Measurements from ENCODE around the gene BLOC1S3.

BLOC1S3 gene

DNA sequence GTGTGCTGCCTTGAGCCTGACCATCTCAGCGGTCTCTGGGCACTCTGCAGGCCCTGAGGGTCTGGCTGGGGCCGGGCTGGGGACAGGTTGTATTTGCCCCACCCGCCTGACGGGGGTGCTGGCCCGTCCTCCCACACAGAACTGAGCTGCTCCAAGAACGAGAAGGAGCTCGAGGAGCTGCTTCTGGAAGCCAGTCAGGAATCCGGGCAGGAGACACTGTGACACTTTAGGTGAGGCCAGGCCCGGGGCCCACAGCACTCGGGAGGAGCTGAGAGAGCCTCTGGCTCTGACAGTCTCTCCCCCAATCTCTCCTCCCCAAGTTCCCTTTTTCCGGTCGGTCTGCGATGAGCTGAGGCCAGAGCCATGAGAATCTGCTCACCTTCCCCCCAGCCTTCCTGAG lies 32.3 kb upstream of the BLOC1S3 start:
- DNase-seq (ENCODE audit: low spot score), result no peak

DNA sequence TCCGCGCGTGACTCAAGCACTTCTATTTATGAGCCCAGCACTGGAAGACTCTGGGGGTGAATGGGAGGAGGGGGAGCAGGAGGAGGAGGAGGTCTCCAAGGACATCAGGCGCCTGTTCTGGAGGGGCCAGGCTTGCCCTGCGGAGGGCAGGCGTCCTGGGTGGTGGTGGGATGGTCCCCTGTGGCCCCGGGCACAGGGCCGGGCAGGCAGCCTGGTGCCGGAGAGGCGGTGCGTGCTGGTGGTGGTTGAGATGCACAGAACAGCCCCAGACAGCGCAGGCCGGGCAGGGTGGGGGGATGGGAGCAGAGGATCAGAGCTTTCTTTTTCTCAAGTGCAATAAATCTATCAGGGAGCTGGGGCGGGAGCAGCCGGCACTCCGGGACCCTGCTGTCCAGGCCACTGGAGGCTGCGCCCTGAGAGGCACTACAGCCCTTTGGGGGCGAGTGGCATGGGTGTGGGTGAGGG lies 31.8 kb upstream of the BLOC1S3 start:
- DNase-seq (ENCODE audit: low spot score), result no peak

DNA sequence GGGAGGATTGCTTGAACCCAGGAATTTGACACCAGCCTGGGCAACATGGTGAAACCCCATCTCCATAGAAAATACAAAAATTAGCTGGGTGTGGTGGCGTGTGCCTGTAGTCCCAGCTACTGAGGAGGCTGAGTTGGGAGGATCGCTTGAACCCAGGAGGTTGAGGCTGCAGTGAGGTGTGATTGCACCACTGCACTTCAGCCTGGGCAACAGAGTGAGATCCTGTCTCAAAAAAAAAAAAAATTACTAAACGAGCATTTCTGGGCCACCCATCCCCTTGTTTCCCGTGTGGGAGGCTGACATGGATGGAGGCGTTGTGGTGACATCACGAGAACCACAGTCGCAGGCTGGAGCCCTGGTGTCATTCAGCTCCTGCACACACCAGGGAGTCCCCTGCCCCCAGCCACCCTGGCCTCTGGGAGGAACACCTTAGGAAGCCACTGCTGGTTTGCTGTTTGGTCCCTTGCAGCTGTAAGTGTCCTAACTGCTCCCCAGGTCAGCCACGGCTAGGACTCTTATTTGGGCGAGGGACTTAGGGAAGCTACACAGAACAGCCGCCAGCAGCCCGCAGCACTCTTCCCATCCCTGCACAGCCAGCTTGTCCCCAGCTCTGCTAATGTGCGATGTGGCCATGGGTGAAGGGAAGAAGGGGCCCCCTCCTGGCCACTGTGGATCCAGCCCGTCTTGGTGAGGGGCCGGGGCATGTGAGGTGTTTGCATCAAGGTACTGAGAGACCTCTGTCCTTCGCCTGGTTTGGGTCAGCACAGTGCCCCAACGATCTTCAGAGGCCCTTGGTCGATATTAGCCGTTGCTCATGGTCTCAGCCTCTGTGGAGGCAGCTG lies 30.5 kb upstream of the BLOC1S3 start:
- no peak for DNase-seq (ENCODE audit: low spot score)

DNA sequence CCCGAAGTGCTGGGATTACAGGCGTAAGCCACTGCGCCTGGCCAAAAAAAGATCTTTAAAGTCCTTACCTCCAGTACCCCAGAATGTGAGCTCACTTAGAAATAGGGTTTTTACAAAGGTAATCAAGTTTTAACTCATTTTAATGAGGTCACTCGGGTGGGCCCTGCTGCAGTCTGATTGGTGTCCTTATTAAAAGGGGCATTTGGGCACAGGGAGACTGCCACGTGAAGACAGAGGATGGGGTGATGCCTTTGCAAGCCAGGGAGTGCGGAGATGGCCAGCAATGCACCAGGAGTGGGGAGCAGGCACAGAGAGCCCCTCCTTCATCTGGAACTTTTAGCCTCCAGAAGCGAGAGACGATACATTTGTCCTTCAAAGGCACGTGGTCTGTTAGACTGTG lies 29.5 kb upstream of the BLOC1S3 start:
- no peak for DNase-seq (ENCODE audit: low spot score)

DNA sequence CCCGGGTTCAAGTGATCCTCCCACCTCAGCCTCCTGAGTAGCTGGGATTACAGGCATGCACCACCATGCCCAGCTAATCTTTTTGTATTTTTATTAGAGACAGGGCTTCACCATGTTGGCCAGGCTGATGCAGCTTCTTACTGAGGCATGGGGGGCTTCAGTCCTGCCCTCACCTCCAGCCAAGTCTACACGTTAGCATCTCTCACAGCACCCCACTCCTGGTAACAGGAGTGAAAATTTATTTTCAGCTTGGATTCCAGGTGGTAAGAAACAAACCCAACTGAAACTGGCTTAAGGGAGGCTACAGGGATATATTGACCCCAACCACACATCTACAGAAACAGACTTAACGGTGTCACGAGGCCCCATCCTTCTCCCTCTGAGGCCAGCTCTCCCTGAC lies 28.4 kb upstream of the BLOC1S3 start:
- no peak for DNase-seq (ENCODE audit: low spot score)

DNA sequence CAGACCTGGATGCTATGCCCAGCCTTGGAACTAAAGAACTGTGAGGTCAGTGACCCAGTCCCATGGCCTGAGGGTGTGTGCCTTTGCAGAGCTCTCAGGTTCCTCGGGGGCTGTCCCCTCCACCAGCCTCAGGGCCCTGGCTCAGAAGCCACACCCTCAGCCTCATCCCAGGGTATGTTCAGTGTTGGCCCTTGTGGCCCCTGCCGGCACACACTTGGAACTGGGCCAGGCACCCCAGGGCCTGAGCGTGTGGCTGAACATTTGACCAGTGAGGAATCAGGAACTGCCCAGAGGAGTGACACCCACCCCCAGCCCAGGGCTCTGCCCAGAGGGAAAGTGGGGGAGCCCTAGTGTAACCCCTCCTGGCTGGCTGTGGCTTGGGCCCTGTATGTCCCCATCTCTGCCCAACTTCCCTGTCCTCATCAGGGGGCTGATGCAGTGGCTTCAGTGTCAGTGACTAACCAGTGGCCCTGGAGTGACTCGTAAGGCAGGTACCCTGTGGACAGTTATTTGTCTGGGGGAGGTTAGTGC lies 27.8 kb upstream of the BLOC1S3 start:
- no peak for DNase-seq (ENCODE audit: low spot score)

DNA sequence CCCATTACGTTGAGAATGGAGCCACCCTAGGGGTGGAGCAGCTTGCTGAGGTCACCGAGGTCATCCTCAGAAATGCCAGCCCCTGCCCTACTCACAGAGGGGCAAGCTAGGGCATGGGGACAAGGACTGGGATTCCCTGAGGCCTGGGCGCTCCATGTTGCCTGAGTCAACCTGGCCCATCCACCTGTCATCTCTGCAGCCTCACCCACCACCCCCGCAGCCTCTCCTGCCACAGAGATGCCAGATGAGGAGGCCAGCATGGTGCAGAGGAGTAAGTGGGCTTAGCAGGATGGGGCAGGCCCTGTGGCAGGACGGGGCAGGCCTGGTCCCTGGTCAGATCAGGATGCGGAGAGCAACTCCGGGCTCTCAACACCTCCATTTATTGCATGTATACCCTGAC lies 27.3 kb upstream of the BLOC1S3 start:
- no peak for DNase-seq (ENCODE audit: low spot score)

DNA sequence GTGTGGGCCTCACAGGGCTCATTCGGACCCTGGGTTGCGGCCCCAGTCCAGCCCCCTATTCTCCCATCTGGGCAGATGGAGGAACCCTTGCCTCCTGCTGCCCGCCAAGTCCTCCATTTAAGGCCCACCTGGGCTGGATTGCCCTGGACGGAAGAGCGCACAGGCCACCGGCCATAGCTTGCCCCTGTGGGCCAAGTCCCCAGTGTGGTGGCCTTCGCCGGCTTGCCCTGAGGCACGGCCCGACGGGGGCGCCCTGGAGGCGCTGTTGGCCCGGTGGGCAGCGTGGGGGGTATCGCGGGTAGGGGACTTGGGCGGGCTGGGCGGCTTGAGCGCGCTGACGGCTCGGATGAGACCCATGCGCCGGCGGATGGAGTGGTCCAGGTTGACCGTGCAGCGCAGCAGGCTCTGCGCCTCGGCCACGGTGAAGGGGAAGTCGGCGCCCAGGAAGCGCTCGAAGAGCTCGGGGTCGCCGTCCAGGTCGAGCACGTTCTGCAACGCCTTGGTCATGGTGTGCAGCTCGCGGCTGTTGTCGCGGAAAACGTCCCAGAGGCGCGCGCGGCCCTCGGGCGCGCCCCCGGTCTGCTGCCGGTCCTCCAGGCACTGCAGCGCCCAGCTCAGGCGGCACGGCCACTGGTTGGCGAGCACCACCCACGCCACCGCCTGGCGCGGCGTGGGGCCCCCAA lies 26.6 kb upstream of the BLOC1S3 start:
- no peak for DNase-seq (ENCODE audit: low spot score)

DNA sequence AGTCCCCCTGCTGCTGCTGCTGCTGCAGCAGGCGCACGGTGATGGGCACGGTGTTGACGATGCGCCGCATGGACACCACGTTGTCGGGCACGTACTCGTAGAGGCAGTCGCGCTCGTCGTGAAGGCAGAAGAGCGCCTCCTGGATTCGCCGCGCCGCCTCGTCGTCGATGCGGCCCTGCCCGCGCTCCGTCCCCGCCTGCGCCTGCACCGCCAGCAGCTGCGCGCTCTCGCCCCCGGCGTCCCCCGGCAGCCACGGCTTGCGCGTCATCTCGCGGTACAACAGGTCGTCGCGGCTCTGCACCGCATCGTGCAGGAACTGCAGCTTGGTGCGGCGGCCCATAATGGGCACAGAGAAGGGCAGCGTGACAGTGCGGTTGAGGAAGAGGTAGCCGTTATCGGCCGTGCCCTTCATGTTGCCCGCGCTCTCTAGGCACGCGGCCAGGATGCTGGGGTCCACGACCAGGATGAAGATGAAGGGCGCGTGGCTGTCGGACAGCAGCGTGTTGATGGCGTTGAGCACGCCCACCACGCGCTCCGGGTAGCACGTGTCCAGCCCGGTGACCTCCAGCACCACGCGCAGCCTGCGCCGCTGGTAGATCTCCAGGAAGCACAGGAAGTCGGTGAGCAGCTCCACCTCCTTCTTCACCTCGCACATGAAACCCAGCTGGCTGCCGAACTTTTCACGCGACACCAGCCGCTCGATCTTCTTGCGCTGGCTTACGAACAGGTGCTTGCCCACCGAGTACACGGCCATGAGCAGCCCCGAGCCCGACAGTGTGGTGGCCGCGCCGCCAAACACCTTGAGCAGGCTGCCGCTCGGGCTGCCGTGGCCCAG lies 25.9 kb upstream of the BLOC1S3 start:
- peak; percentile 22 for DNase-seq (ENCODE audit: low spot score)

DNA sequence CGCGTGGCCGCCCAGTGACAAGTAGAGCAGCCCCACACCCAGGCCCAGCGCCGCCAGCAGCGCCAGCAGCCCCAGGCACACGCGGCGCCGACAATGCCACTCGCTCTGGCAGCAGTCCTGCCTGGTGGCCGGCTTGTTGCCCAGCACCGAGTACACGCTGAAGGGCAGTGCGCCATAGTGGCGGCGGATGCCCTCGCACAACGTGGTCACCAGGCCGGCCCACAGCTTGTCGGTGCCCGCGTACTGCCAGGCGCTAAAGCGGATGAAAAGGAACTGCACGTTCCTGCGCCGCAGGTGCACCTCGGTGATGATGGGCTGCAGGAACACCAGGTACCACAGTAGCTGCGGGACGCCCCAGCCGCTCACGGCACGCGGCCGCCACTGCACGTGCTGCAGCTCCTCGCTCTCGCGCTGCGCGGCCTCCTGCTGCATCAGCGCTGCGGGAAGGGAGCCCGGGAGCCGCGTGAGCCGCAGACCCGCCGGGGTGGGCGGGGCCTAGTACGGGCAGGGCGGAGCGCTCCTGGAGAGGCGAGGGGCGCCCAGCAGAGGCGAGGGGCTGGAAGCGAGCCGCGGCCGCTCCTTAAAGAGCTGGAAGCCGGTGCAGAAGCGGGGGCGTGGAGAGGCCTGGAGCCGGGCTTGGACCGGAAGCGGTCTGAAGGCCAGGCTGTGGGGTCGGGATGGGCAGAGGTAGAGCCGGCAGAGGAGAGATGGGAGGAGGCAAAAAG lies 25.1 kb upstream of the BLOC1S3 start:
- DNase-seq (ENCODE audit: low spot score), result peak; percentile 34

DNA sequence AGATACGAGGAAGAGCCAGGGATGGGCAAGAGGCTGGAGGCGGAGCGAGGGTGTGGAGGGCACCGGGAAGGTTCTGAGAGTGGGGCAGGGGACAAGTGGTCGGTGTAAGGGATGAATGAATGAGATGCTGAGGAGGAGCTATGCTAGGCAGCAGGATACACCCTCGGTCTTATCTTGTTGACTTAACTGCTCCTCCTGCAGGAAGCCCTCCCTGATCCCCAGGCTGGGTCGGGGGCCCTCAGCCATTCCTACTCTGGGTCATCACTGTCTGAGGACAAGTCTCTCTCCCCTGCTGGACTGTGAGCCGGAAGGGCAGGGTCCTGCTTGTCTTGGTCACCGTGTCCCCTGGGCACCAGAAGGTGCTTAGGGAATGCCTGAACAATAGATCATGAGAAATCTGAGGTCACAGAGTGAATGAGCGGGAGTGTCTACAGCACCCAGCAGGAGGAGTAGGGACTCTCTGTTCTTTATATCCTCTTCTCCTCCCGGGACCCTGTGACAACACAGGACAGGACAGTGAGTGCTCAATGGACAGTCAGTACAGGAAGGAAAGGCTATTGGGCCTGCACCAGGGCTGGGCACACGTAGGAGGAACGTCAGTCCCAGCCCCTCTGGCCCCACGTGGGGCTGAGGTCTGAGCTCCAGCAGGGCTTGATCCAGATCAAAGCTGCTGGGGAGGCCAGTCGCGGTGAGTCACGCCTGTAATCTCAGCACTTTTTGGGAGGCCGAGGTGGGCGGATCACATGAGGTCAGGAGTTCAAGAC lies 24.3 kb upstream of the BLOC1S3 start:
- no peak for DNase-seq (ENCODE audit: low spot score)

DNA sequence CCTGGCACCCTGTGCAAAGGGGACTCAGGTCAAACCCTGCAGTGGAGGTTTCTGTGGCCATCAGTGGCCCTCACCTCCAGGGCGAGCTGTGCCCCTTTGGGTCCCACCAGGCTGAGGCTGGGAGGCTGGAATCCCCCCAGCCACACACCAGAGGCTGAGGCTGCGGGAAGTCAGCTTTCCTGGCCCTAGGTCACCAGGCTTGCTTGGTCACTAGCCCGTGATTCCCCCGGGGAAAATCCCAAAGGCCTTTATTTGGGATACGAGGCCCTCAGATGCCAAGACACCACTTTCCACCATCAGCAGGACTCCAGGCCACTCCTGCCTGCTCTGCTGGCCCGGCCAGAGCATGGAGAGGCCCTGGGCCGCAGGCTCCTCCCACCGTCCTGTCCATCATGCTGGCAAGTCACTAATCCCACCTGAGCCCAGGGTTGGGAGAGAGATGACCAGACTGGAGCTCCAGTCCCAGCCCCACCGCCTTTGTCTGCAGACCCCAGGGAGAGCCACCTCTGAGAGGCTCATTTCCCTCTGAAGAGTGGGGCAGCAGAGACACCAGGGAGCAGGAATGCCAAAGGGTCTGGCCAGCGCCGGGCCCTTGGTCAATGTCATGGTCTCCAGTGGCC lies 22.5 kb upstream of the BLOC1S3 start:
- no peak for DNase-seq (ENCODE audit: low spot score)

DNA sequence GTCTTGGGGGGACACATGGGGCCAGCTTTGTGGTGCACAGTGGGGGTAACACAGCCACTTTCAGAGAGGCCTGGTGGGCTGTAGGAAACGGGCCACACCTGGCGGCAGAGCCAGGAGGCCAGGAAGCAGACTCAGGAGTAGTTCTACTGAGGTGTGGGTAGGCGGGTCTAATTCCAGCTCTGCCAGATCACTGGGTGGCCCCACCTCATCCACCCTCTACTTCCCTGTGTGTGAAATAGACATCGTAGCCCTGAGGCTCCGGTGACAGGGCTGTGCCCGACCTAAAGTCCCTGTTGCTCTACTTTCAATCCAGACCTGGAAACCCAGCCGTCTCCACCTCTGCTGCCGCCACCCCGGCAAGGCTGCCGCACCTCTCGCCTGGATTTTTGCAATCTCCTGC lies 21.8 kb upstream of the BLOC1S3 start:
- DNase-seq (ENCODE audit: low spot score), result no peak

DNA sequence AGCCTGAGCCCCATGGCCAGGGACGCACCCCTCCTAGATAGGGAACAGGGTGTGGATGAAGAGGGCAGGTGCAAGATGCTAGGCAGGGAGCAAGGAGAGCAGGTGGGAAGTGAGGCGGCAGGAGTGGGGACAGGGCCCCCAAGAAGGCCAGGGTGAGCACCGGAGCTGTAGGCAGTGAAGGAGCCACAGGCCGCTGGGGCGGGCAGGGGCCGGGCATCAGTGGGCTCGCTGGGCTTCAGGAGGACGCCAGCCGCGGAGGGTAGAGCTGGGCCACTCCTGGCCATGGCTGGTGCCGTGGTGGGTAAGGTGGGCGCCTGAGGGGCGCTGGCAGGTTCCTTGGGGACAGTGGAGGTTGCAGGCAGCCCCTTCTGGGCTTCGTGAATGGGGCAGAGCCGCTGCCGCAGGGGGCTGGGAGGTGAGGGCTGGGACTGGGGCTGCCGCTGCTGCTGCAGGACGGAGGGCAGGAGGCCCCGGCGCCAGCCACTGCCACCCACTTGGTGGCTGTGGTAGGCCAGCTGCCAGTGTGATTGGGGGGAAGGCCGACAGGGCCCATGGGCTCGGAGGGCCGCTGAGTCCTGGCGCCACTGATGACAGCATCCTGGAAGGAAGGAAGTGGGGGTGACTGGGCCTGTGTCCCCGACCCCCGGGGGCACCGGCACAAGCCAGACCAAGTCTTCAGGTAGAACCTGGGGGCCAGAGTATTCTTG lies 19.9 kb upstream of the BLOC1S3 start:
- no peak for DNase-seq (ENCODE audit: low spot score)

DNA sequence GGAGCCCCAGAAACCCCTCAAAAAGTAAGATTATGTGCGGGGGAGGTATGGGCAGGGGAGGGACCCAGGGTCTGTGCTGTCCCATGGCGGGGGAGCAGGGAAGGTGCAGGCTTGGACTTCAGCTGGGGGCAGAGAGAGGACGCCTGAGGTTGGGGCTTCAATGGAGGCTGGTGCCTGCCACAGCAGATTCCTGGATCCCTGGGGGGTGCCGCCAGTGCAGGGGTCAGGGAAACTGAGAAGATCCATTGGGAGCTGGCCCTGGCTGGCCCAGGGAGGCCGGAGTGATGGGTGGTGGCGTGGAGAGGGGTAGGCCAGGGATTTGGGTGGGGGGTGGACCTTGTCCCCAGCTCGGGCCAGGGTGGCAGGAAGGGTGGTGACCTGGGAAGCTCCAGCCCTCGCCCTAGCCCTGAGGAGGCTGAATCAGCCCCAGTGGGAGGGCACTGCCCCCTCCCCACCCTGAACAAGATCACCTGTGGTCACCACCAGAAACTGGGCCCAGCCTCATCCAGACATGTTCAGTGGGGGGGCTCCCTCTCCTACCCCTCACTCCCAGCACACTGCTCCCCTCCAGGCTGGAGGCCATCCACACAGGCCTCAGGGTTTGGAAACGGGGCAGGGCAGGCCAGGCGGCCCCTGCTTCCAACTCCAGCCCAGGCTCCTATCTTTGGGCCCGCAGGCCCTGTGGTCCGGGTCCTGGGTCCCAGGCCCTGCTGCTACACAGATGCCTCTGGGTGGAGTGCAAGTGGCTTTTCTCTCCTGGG lies 19.2 kb upstream of the BLOC1S3 start:
- DNase-seq (ENCODE audit: low spot score), result no peak

DNA sequence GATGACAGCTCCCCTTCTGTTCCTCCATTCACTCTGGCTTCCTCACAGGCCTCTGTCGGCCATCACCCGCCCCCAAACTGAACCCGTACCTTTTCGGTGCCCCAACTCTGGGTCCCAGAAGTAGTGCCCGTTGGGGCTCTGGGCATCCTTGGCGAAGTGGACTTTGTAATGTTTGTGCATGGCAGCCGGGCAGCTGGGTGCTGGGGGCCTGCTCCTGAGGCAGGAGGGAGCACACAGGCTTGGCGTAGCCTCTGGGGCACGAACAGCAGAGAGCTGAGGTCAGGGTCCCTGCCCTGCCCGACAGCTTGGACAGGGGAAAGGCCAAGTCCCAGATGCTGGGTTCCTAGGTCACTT lies 18.6 kb upstream of the BLOC1S3 start:
- DNase-seq (ENCODE audit: low spot score), result no peak

DNA sequence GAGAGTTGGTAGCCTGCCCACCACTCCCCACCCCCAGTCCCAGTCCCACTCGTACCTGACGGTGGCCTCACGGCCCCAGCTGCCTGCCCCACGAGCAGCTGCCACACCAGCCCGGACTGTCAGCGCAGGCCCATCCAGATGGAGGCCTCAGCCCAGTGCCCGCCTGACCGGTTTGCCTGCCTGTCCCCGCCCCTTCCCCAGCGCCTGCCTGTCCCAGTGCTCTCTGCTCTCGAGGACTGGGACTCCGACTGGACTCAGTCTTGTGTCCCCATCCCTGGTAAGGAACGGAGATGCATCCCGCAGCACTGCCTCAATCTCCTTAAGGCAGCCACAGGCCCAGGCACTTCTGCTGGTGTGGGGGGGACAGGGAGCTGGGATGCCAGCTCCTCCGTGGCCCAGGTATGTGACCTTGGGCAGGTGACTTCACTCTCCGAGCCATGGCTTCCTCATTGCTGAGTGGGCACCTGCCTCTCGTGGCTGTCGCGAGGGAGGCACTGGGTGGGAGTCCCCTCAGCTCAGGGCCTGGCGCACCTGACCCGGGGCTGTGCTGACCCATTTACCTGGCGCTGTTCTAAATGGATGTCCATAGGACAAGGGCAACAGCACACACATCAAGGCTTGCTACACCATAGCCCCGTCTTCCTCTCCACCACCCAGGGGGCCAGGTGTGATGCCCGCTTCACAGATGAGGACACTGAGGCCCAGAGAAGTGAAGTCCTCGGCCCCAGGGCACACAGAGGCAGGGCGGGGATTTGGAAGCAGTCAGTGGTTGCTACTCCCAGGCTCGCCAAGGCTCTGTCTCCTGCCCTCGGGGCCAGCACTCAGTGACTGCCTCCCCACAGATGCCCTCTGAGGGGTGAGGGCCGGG lies 17.5 kb upstream of the BLOC1S3 start, which contains the start of gene NKPD1:
TSS of gene NKPD1 (minus strand) at position 113 of the 868 bp plus-strand sequence. CDS start 832 bp downstream, outside the sequence.
- DNase-seq (ENCODE audit: low spot score), result no peak

All from putamen (tissue), 1 donor.